ENCODE measurements around the gene SLC4A9. TPM values are rescaled to one million over a fixed set of nuclear protein-coding genes. Genes with fewer than 3 reads are reported as not detected.

The SLC4A9 gene
- total RNA-seq, 1 donor from 2014 or later: 0.10 TPM

Other genes starting within 250 kb of the SLC4A9 start
- gene PURA, start 246.1 kb upstream of the SLC4A9 start, total RNA-seq: 12.7 TPM
- gene IGIP, start 234.3 kb upstream of the SLC4A9 start, total RNA-seq: 7.0 TPM
- 24.6 TPM for gene CYSTM1, start 185.0 kb upstream of the SLC4A9 start, total RNA-seq
- gene PFDN1, start 57.1 kb upstream of the SLC4A9 start, total RNA-seq: 11.0 TPM
- gene HBEGF, start 13.6 kb upstream of the SLC4A9 start, total RNA-seq: 0.70 TPM
- gene ANKHD1, start 41.6 kb downstream of the SLC4A9 start, total RNA-seq: 60.6 TPM
- gene EIF4EBP3, start 187.5 kb downstream of the SLC4A9 start, total RNA-seq: 11.3 TPM
- gene SRA1, start 197.3 kb downstream of the SLC4A9 start, total RNA-seq: 19.5 TPM
- gene APBB3, start 204.4 kb downstream of the SLC4A9 start, total RNA-seq: 14.1 TPM
- 32.0 TPM for gene SLC35A4, start 204.6 kb downstream of the SLC4A9 start, total RNA-seq